Measurements from ENCODE around the gene NCKAP5. TPM values are rescaled to one million over a fixed set of nuclear protein-coding genes. Genes with fewer than 3 reads are reported as not detected.

Gene NCKAP5
- total RNA-seq, 1 donor: not detected

GRCh38 chr2:133360190-133360589, 208.1 kb downstream of the NCKAP5 start:
- DNase-seq (ENCODE audit: low read depth in 2 of 3, low spot score in 2 of 3): no peak

DNA sequence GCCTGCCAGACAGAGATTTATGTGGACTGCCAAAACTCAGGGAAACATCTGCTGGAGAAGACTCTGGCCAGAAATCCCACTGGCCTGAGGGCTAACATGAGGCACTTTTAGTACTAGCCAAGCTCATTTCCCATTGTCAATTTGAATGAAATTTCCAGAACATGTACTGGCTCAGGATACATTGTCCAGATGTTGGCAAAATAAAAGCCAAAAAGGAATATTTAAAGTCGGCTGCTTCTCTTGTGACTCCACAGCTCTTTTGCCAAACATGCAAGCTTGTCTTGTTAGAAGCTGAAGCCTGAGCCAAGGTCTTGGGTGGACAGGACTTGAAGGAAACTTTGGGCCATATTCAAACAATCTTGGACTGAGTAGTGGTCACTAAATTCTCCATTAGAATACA, 215.5 kb downstream of the NCKAP5 start:
- no peak for DNase-seq (ENCODE audit: low read depth in 2 of 3, low spot score in 2 of 3)

DNA sequence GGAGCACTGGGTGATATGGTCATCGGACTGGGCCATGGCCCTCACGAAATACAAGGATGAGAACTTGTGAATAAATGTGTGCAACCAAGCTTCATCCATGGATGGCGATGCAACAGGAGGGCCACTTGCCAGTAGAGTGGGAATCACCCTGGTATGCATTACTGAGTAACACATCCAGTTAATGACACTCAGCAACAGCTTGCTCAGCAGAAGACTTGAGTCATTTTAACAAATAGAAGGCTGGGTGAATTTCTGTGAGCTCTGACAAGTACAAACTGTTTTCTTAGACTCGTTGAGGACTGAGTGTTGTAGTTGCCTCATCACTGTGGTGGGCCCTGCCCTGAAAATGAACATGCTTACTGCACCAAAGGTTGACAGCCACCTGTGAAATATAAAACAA, 221.6 kb downstream of the NCKAP5 start:
- DNase-seq (ENCODE audit: low read depth in 2 of 3, low spot score in 2 of 3): no peak

- no peak for DNase-seq (ENCODE audit: low read depth in 2 of 3, low spot score in 2 of 3)
These were observed 222.6 kb downstream of the NCKAP5 start for GRCh38 chr2:133345638-133346037.

DNA sequence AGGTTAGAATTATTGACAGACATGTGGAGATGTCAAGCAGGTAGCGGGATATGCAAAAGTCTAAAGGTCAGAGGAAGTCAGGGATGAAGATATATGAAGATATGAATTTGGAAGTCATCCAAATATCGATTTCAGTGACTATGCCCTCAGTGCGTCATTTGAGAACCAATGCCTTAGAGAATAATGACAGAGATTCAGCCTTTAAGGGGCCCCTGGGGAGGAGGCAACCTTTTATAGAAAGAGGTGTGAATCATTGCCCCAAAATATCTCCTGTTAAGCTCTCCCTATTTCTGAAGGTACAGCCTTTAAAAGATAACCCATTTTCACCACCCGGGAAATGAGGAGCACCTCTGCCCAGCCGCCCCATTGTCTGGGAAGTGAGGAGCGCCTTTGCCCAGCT, 223.4 kb downstream of the NCKAP5 start:
- DNase-seq (ENCODE audit: low read depth in 2 of 3, low spot score in 2 of 3): no peak

DNA sequence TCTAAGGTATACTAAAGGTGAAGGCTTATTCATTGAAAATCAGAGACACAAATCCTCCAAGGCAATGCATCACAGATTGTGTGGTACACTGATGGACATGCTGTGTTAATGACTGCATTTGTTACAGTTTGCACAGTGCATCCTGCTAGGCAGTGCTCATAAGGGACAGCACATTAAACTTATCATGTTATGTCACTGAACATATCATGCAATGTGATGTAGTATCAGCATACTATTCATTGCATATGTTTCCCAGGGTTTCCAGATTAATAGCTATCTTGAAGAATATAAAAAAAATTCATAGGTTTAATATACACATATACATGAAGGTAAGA, 225.3 kb downstream of the NCKAP5 start:
- DNase-seq (ENCODE audit: low read depth in 2 of 3, low spot score in 2 of 3): no peak

- no peak for DNase-seq (ENCODE audit: low read depth in 2 of 3, low spot score in 2 of 3)
These were observed 225.8 kb downstream of the NCKAP5 start for GRCh38 chr2:133342286-133343017.

DNA sequence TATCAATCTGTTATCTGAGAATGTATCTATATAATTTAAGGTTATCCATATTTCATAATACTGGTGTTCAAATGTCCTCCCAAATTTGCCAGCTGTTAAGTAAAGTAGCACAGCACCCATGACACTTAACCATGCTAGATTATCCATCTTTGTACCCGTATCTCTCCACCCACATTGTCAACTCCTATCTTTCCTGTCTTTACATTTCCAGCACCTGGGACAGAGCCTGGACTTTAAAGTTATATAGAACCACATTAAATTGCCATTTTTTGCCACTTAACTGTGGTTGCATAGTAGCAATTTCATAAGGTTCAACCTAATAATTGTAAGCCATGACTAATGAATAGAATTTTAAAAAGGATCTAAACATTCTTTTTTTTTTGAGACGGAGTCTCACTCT, 226.7 kb downstream of the NCKAP5 start:
- DNase-seq (ENCODE audit: low read depth in 2 of 3, low spot score in 2 of 3): no peak

GRCh38 chr2:133338224-133338623, 230.0 kb downstream of the NCKAP5 start:
- DNase-seq (ENCODE audit: low read depth in 2 of 3, low spot score in 2 of 3): no peak

GRCh38 chr2:133334923-133335322, 233.3 kb downstream of the NCKAP5 start:
- DNase-seq (ENCODE audit: low read depth in 2 of 3, low spot score in 2 of 3): no peak

DNA sequence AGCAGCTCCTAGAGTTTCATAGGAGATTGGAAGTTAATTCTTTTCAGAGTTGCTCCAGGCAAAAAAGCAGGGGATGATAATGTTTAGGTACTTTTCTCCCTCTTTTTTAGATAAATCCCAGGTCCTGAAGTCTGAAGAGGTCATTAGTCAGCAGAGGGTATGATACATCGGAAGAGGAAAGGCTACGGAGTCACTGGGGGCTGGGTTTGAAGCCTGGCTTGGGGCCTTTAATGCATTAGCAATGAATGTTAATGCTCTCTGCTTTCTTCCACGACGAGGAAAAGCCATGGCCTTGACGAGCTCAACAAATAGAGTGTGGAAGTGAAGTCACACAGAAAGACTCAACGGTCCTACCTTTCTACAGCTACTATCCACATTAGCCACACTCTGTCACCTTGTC, 235.1 kb downstream of the NCKAP5 start:
- no peak for DNase-seq (ENCODE audit: low read depth in 2 of 3, low spot score in 2 of 3)

- no peak for DNase-seq (ENCODE audit: low read depth in 2 of 3, low spot score in 2 of 3)
These were observed 236.8 kb downstream of the NCKAP5 start for GRCh38 chr2:133331436-133331835.

DNA sequence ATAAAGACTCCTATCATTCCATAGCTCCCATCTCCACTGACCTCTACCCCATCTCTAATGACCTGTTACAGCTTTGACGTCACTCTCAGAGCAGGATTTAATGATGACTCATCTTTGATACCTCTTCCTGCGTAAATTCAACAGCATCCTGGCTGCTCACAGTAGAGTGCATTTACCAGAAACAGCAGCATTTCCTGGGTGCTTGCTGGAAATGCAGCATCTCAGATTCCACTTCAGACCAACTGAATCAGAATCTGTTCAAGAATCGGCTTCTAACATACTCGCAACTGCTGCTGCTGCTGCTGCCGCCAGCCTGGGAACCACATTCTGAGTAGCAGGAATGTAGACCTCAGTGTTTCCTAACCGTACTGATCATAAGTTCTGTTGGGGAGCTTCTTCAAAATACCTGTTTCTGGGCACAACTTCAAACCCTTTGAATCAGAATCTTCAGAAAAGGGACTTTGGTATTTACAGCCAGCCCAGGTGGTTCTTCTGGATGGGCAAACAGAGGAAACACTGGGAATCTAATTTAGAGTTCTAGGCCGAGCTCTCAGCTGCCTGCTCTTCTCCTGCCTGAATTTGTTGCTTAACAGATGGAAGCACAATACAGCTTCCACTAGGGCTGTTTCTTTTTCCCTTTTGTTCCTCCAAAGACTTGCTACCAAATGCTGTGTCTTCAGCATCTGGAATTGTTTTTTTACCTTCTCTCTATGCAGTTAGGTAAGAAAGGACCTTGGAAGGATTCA, 241.4 kb downstream of the NCKAP5 start:
- DNase-seq (ENCODE audit: low read depth in 2 of 3, low spot score in 2 of 3): no peak

- no peak for DNase-seq (ENCODE audit: low read depth in 2 of 3, low spot score in 2 of 3)
These were observed 244.1 kb downstream of the NCKAP5 start for GRCh38 chr2:133324150-133324561.

- no peak for DNase-seq (ENCODE audit: low read depth in 2 of 3, low spot score in 2 of 3)
These were observed 245.4 kb downstream of the NCKAP5 start for GRCh38 chr2:133322909-133323308.

DNA sequence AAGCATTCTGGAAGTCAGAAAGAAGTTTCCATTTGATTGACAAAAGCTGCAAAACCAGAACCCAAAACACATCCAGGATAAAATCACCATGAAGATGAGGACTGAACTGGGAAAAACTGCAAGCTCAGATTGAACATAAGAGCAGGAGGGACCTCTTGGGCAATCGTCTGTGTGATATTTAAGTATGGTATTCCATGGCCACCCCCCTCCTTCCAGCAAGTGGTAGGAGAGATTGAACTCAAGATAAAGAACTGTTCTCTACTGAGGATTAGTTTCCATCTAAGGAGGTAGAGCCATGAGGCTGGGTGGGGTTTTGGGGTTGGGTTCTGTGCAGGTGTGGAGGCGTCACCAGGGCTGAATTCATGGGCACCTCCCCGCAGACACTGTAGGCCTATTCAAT, 251.1 kb downstream of the NCKAP5 start:
- no peak for DNase-seq (ENCODE audit: low read depth in 2 of 3, low spot score in 2 of 3)

DNA sequence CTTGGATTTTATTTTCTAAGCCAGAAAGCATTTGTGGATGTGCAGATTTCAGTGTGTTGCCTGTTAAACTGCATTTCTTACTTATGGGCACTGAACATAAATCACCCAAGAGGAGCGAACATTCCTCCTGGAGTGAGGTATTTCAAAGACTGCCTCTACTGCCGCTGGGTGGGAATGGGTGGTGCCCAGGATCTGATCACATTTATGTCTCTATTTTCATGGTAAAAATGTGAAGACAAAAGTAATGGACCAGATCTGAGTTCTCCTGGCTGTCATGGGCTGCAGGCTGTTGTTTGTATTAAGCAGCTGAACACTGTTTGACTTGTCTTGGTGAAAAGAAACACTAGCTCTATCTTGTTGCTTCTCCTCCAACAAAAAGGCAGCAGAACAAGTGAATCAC, 251.7 kb downstream of the NCKAP5 start:
- DNase-seq (ENCODE audit: low read depth in 2 of 3, low spot score in 2 of 3): no peak

GRCh38 chr2:133315280-133315679, 253.0 kb downstream of the NCKAP5 start:
- no peak for DNase-seq (ENCODE audit: low read depth in 2 of 3, low spot score in 2 of 3)

- DNase-seq (ENCODE audit: low read depth in 2 of 3, low spot score in 2 of 3): no peak
These were observed 253.5 kb downstream of the NCKAP5 start for GRCh38 chr2:133314795-133315194.

GRCh38 chr2:133312038-133312729, 256.1 kb downstream of the NCKAP5 start:
- no peak for DNase-seq (ENCODE audit: low read depth in 2 of 3, low spot score in 2 of 3)

- DNase-seq (ENCODE audit: low read depth in 2 of 3, low spot score in 2 of 3): no peak
These were observed 262.0 kb downstream of the NCKAP5 start for GRCh38 chr2:133306236-133306635.

DNA sequence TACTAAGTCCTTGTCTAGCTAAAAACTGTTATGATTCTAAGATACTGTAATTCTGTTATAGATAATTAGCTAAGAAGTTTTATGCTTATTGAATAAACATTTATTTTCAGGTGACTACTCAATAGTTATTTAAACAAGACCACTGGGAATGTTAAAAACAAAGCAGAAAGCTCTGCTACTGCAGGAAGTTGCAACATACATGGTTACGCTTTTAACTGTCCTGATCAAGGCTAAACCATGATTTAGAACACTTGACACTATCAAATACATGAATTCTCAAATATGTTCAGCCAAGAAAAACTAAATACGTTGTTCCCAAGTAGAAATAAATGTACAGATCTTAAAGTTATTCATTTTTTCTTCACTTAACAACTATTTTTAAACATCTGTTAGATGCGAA, 263.9 kb downstream of the NCKAP5 start:
- DNase-seq (ENCODE audit: low read depth in 2 of 3, low spot score in 2 of 3): no peak
